ENCODE measurements around the gene CADPS2. TPM values are rescaled to one million over a fixed set of nuclear protein-coding genes. Genes with fewer than 3 reads are reported as not detected.

The CADPS2 gene
- polyA plus RNA-seq, 1 donor (not counting 4 experiments of a cell fraction or from before 2014, with no cell fraction given) = 0.35 TPM

DNA sequence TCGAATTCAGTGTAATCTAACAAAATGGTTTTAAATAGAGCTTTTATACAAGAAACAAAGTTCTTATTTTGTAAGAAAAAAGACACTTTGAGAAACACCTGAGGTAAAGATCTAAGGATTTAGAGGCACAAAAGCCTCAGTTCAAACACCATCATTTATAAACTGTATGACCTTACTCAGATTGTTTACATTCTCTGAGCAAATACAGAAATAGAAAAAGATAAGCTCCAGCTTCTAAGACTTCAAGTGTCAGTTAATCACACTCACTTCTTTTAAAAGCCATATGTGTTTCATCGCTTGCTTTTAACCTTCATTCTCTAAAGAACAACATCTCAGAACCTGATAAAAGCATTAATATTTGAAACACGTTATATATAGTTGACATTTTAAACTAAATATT is 27.9 kb downstream of the CADPS2 start:
- no peak overlapping the region for H3K9ac ChIP-seq (ENCODE audit: control insufficient read depth, extremely low read depth, insufficient read depth, low read length)
- no peaks in the 10 kb centered on the region for H3K9me3 ChIP-seq (ENCODE audit: control insufficient read depth, low read depth, low read length)
- no peak overlapping the region for H3K4me3 ChIP-seq (ENCODE audit: control insufficient read depth in 2 of 3, extremely low read depth in 1 of 3, insufficient read depth in 2 of 3, low read depth in 1 of 3, low read length in 3 of 3)
- no peaks in the 10 kb centered on the region for H3K27me3 ChIP-seq (ENCODE audit: control insufficient read depth, extremely low read depth, insufficient read depth, low read length)
- H3K79me2 ChIP-seq (ENCODE audit: control insufficient read depth, insufficient read depth, low read length) = no peaks in the 10 kb centered on the region
- no peak for TF ChIP-seq EZH2 (IDR thresholded peaks at IDR 0.05; ENCODE audit: low read length)
- H3K36me3 ChIP-seq (ENCODE audit: control insufficient read depth in 2 of 2, extremely low read depth in 1 of 2, insufficient read depth in 2 of 2, low read length in 2 of 2) = no peaks in the 10 kb centered on the region
- H2AFZ ChIP-seq (ENCODE audit: control insufficient read depth, low read length) = no peak overlapping the region
- no peaks in the 10 kb centered on the region for H3K4me1 ChIP-seq (ENCODE audit: control insufficient read depth, extremely low read depth, insufficient read depth, low read length)
- no peaks in the 10 kb centered on the region for H3K9me1 ChIP-seq (ENCODE audit: control insufficient read depth, extremely low read depth, insufficient read depth, low read length)
- H3K27ac ChIP-seq (ENCODE audit: control insufficient read depth, insufficient read depth, low read length) = no peak overlapping the region
- no peak for FAIRE-seq
- no peak overlapping the region for H3K4me2 ChIP-seq (ENCODE audit: control insufficient read depth, extremely low read depth, insufficient read depth, low read depth, low read length)
- no peaks in the 10 kb centered on the region for H4K20me1 ChIP-seq (ENCODE audit: control insufficient read depth, extremely low read depth, insufficient read depth, low read length)
- DNase-seq (ENCODE audit: low read depth, low spot score) = no peak
- dilution Hi-C loops (cut with MboI; ENCODE audit: extremely low pct_ligation_motif_present, low sequenced_read_pairs) = no loop called here

DNA sequence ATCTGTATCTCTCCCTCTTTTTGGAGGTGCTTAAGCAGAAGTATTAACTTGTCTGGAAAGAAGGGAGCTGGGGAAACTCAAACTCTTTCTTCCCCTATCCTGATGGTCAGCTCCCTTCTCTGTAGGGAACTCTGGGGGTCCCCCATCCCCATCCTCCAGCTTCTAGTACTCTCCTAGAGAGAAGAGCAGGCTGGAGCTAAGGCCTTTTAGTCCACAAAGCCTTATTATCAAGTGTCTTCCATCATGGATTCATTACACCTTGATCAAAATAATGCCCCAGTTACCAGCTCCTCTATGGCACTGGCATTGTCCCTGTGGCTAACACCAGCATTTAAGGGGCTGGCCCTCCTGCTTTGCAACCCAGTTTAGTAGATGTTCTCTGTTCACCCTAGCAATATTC is 35.7 kb downstream of the CADPS2 start:
- DNase-seq (ENCODE audit: low read depth, low spot score) (no peak), FAIRE-seq (no peak)
- H3K9ac ChIP-seq (ENCODE audit: control insufficient read depth, extremely low read depth, insufficient read depth, low read length) = no peak overlapping the region
- no peak overlapping the region for H3K4me3 ChIP-seq (ENCODE audit: control insufficient read depth in 2 of 3, extremely low read depth in 1 of 3, insufficient read depth in 2 of 3, low read depth in 1 of 3, low read length in 3 of 3)
- no peak overlapping the region for H2AFZ ChIP-seq (ENCODE audit: control insufficient read depth, low read length)
- H3K36me3 ChIP-seq (ENCODE audit: control insufficient read depth in 2 of 2, extremely low read depth in 1 of 2, insufficient read depth in 2 of 2, low read length in 2 of 2) = no peaks in the 10 kb centered on the region
- H3K79me2 ChIP-seq (ENCODE audit: control insufficient read depth, insufficient read depth, low read length) = no peaks in the 10 kb centered on the region
- H3K9me1 ChIP-seq (ENCODE audit: control insufficient read depth, extremely low read depth, insufficient read depth, low read length) = no peaks in the 10 kb centered on the region
- no peaks in the 10 kb centered on the region for H4K20me1 ChIP-seq (ENCODE audit: control insufficient read depth, extremely low read depth, insufficient read depth, low read length)
- no peaks in the 10 kb centered on the region for H3K4me1 ChIP-seq (ENCODE audit: control insufficient read depth, extremely low read depth, insufficient read depth, low read length)
- no peaks in the 10 kb centered on the region for H3K9me3 ChIP-seq (ENCODE audit: control insufficient read depth, low read depth, low read length)
- no peaks in the 10 kb centered on the region for H3K27me3 ChIP-seq (ENCODE audit: control insufficient read depth, extremely low read depth, insufficient read depth, low read length)
- H3K27ac ChIP-seq (ENCODE audit: control insufficient read depth, insufficient read depth, low read length) = no peak overlapping the region
- dilution Hi-C loops (cut with MboI; ENCODE audit: extremely low pct_ligation_motif_present, low sequenced_read_pairs) = no loop called here
- H3K4me2 ChIP-seq (ENCODE audit: control insufficient read depth, extremely low read depth, insufficient read depth, low read depth, low read length) = no peak overlapping the region
- TF ChIP-seq, protein P1, sequence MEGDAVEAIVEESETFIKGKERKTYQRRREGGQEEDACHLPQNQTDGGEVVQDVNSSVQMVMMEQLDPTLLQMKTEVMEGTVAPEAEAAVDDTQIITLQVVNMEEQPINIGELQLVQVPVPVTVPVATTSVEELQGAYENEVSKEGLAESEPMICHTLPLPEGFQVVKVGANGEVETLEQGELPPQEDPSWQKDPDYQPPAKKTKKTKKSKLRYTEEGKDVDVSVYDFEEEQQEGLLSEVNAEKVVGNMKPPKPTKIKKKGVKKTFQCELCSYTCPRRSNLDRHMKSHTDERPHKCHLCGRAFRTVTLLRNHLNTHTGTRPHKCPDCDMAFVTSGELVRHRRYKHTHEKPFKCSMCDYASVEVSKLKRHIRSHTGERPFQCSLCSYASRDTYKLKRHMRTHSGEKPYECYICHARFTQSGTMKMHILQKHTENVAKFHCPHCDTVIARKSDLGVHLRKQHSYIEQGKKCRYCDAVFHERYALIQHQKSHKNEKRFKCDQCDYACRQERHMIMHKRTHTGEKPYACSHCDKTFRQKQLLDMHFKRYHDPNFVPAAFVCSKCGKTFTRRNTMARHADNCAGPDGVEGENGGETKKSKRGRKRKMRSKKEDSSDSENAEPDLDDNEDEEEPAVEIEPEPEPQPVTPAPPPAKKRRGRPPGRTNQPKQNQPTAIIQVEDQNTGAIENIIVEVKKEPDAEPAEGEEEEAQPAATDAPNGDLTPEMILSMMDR (optimal IDR thresholded peaks at IDR 0.05 in 1 of 3, IDR thresholded peaks at IDR 0.05 in 1 of 3, conservative IDR thresholded peaks at IDR 0.05 in 1 of 3; ENCODE audit: extremely low read depth in 1 of 3, insufficient read depth in 2 of 3, low read length in 3 of 3) = no peak
- TF ChIP-seq EZH2 (IDR thresholded peaks at IDR 0.05; ENCODE audit: low read length) = no peak

DNA sequence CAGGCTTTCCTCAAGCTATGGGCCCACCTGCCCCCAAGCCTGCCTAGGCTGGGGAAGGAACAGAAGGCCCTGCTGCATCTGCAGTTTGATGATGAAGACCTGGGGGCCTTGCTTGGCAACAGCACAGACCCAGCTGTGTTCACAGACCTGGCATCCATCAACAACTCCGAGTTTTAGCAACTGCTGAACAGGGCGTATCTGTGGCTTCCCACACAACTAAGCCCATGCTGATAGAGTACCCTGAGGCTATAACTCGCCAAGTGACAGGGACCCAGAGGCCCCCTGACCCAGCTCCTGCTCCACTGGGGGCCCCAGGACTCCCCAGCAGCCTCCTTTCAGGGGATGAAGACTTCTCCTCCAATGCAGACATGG is 36.3 kb downstream of the CADPS2 start:
- H3K4me2 ChIP-seq (ENCODE audit: control insufficient read depth, extremely low read depth, insufficient read depth, low read depth, low read length) = no peak overlapping the region
- no peak for FAIRE-seq

More for the DNA sequence above, 36.3 kb downstream of the CADPS2 start:
- no peaks in the 10 kb centered on the region for H3K4me1 ChIP-seq (ENCODE audit: control insufficient read depth, extremely low read depth, insufficient read depth, low read length)
- H4K20me1 ChIP-seq (ENCODE audit: control insufficient read depth, extremely low read depth, insufficient read depth, low read length) = no peaks in the 10 kb centered on the region
- H3K27ac ChIP-seq (ENCODE audit: control insufficient read depth, insufficient read depth, low read length) = no peak overlapping the region
- no peaks in the 10 kb centered on the region for H3K27me3 ChIP-seq (ENCODE audit: control insufficient read depth, extremely low read depth, insufficient read depth, low read length)
- no peaks in the 10 kb centered on the region for H3K9me3 ChIP-seq (ENCODE audit: control insufficient read depth, low read depth, low read length)
- H2AFZ ChIP-seq (ENCODE audit: control insufficient read depth, low read length) = no peak overlapping the region
- no peak for DNase-seq (ENCODE audit: low read depth, low spot score)
- TF ChIP-seq EZH2 (IDR thresholded peaks at IDR 0.05; ENCODE audit: low read length) = no peak
- TF ChIP-seq, protein P1 (optimal IDR thresholded peaks at IDR 0.05 in 1 of 3, IDR thresholded peaks at IDR 0.05 in 1 of 3, conservative IDR thresholded peaks at IDR 0.05 in 1 of 3; ENCODE audit: extremely low read depth in 1 of 3, insufficient read depth in 2 of 3, low read length in 3 of 3) = no peak
- H3K9ac ChIP-seq (ENCODE audit: control insufficient read depth, extremely low read depth, insufficient read depth, low read length) = no peak overlapping the region
- no peaks in the 10 kb centered on the region for H3K36me3 ChIP-seq (ENCODE audit: control insufficient read depth in 2 of 2, extremely low read depth in 1 of 2, insufficient read depth in 2 of 2, low read length in 2 of 2)
- H3K79me2 ChIP-seq (ENCODE audit: control insufficient read depth, insufficient read depth, low read length) = no peaks in the 10 kb centered on the region
- dilution Hi-C loops (cut with MboI; ENCODE audit: extremely low pct_ligation_motif_present, low sequenced_read_pairs) = no loop called here
- H3K9me1 ChIP-seq (ENCODE audit: control insufficient read depth, extremely low read depth, insufficient read depth, low read length) = no peaks in the 10 kb centered on the region
- no peak overlapping the region for H3K4me3 ChIP-seq (ENCODE audit: control insufficient read depth in 2 of 3, extremely low read depth in 1 of 3, insufficient read depth in 2 of 3, low read depth in 1 of 3, low read length in 3 of 3)

Data from keratinocyte (primary cell).